Adrenal gland (tissue), 5 donors: ENCODE measurements around the gene SPATA16.

ENCODE experiments used
- CTCF ChIP-seq, 6 experiments: fragments of 450-650 bp in 4 of 6; fragments of 200-600 bp in 2 of 6; sonication (generic) in 1 of 6; IDR thresholded peaks; 1 replicate in 5 of 6; 2 replicates in 1 of 6; pipeline versions ENCODE4 v1.5.1 to v1.8.0; 2016 to 2021; ENCODE audit warnings: antibody characterized with exemption in 6 of 6, mild to moderate bottlenecking in 2 of 6, moderate library complexity in 1 of 6
- POLR2A ChIP-seq, 2 donors: fragments of 450-650 bp; IDR thresholded peaks; one replicate each; pipeline ENCODE4 v1.6.1; 2017; ENCODE audit warnings: antibody characterized with exemption in 2 of 2, mild to moderate bottlenecking in 2 of 2, moderate library complexity in 1 of 2
- donor health status: DM: no; HTN: no; CAD: no.

GRCh38 chr3:173092038-173092437, 49.0 kb downstream of the SPATA16 start:
- TF ChIP-seq CTCF (IDR thresholded peaks at IDR 0.05) (no peak), POLR2A (IDR thresholded peaks at IDR 0.05) (no peak)
